GM12878 (cell line): Measurements from ENCODE around the gene SCYL3. TPM values are rescaled to one million over a fixed set of nuclear protein-coding genes. Genes with fewer than 3 reads are reported as not detected.

Experiments used
- ATAC-seq: fragments of 200-7000 bp; cut with Tn5 transposase; 3 replicates; pipeline ENCODE4 v1.9.1; 2020; ENCODE audit warnings: mild to moderate bottlenecking, moderate library complexity
- BruUV-seq: library from RNA; stranded (reverse); fragments of 400-500 nt; replicated peaks from 2 replicates; lab custom pipeline; 2021; lab: Mats Ljungman, UMichigan
- CTCF ChIA-PET: fragments of 300-600 bp; sonication (Branson Sonifier 250); formaldehyde crosslinking; extraction: SDS; loops from one replicate; lab custom pipeline; 2021; ENCODE audit warnings: inconsistent platforms; lab: Yijun Ruan, JAX
- POLR2A ChIA-PET: fragments of 350-600 bp; formaldehyde crosslinking; extraction: SDS; loops from one replicate; lab custom pipeline; 2021; ENCODE audit warnings: inconsistent platforms; lab: Charles Lee
- RAD21 ChIA-PET: fragments of 300-600 bp; sonication (Branson Sonifier 250); formaldehyde crosslinking; loops from one replicate; lab custom pipeline; 2023; ENCODE audit warnings: antibody characterized with exemption; ENCODE audit not compliant: unreplicated experiment; lab: Charles Lee
- SMC1A ChIA-PET: fragments of 300-600 bp; sonication (Branson Sonifier 250); formaldehyde crosslinking; loops from one replicate; lab custom pipeline; 2023; ENCODE audit not compliant: unreplicated experiment, uncharacterized antibody; lab: Charles Lee
- DNase-seq: peaks from one replicate; pipeline ENCODE4 v3.0.0-alpha.2; 2011; ENCODE audit warnings: low read depth, low spot score
- FAIRE-seq: peaks from 3 replicates; lab custom pipeline; 2011; peaks lifted over from hg19 to GRCh38; lab: Jason Lieb, UNC
- H2AFZ ChIP-seq: 2 replicates; pipeline ENCODE4 v1.6.0; 2011; ENCODE audit warnings: low read depth, low read length, control low read depth; ENCODE audit not compliant: control insufficient read depth
- H3K27ac ChIP-seq: 2 replicates; pipeline ENCODE4 v1.5.1; 2011; ENCODE audit warnings: control low read depth; ENCODE audit not compliant: control insufficient read depth, insufficient read depth
- H3K27me3 ChIP-seq, 2 experiments: replicated peaks in 1 of 2; 2 replicates each; pipeline versions ENCODE4 v1.6.0 to v1.6.1; 2011; ENCODE audit warnings: low read length in 1 of 2; ENCODE audit not compliant: control insufficient read depth in 2 of 2, insufficient read depth in 2 of 2
- H3K36me3 ChIP-seq, 2 experiments: 2 replicates each; pipeline ENCODE4 v1.5.1; 2011; ENCODE audit warnings: low read length in 1 of 2; ENCODE audit not compliant: control insufficient read depth in 2 of 2, insufficient read depth in 2 of 2
- H3K4me1 ChIP-seq: 2 replicates; pipeline ENCODE4 v1.6.1; 2011; ENCODE audit warnings: mild to moderate bottlenecking, low read length, moderate library complexity, mixed read lengths; ENCODE audit not compliant: control insufficient read depth, insufficient read depth
- H3K4me2 ChIP-seq: 2 replicates; pipeline ENCODE4 v1.6.0; 2011; ENCODE audit warnings: control low read depth; ENCODE audit not compliant: control insufficient read depth, insufficient read depth
- H3K4me3 ChIP-seq: fragments of 200-600 bp; sonication (generic); 2 replicates; pipeline ENCODE4 v1.5.1; 2016
- H3K79me2 ChIP-seq: 2 replicates; pipeline ENCODE4 v1.6.0; 2011; ENCODE audit warnings: low read length; ENCODE audit not compliant: control insufficient read depth, insufficient read depth
- H3K9ac ChIP-seq: 2 replicates; pipeline ENCODE4 v1.8.0; 2011; ENCODE audit warnings: low read length, control low read depth, mixed read lengths; ENCODE audit not compliant: control insufficient read depth, insufficient read depth
- H3K9me3 ChIP-seq: replicated peaks from 3 replicates; pipeline ENCODE4 v1.5.1; 2011; ENCODE audit warnings: mild to moderate bottlenecking, low read length; ENCODE audit not compliant: control insufficient read depth, insufficient read depth
- H4K20me1 ChIP-seq: 2 replicates; pipeline ENCODE4 v1.6.0; 2011; ENCODE audit not compliant: control insufficient read depth, insufficient read depth
- ASH2L ChIP-seq: fragments of 300-600, 200-600 bp; sonication (generic); IDR thresholded peaks from 2 replicates; pipeline ENCODE4 v1.6.1; 2017; ENCODE audit warnings: low read depth, mild to moderate bottlenecking, borderline replicate concordance
- ATF7 ChIP-seq: fragments of 450-650 bp; IDR thresholded peaks from 2 replicates; pipeline ENCODE4 v1.6.1; 2016; ENCODE audit warnings: low read depth, mild to moderate bottlenecking
- BACH1 ChIP-seq: fragments of 450-650 bp; IDR thresholded peaks from 2 replicates; pipeline ENCODE4 v1.6.1; 2017; ENCODE audit warnings: mild to moderate bottlenecking, borderline replicate concordance
- EP300 ChIP-seq, 2 experiments: fragments of 150-350 bp in 1 of 2; IDR thresholded peaks; 2 replicates each; pipeline ENCODE4 v1.6.1; 2011 to 2012; ENCODE audit warnings: low read depth in 2 of 2, low read length in 2 of 2, borderline replicate concordance in 1 of 2, improper control_type of control experiment in 1 of 2, inconsistent platforms in 1 of 2; ENCODE audit not compliant: control insufficient read depth in 1 of 2
- GATAD2B ChIP-seq: fragments of 450-650 bp; conservative IDR thresholded peaks from 2 replicates; pipeline ENCODE4 v1.6.1; 2017; ENCODE audit warnings: low read depth, mild to moderate bottlenecking, moderate library complexity
- KLF5 ChIP-seq: fragments of 450-650 bp; IDR thresholded peaks from 2 replicates; pipeline ENCODE4 v1.6.1; 2014; ENCODE audit warnings: mild to moderate bottlenecking; ENCODE audit not compliant: partially characterized antibody
- LARP7 ChIP-seq: fragments of 450-650 bp; IDR thresholded peaks from 2 replicates; pipeline ENCODE4 v1.6.1; 2017; ENCODE audit warnings: mild to moderate bottlenecking
- MXI1 ChIP-seq: fragments of 150-350 bp; IDR thresholded peaks from 2 replicates; pipeline ENCODE4 v1.6.1; 2011; ENCODE audit warnings: low read depth, mild to moderate bottlenecking, inconsistent platforms, low read length, improper control_type of control experiment
- NR2F1 ChIP-seq: fragments of 450-650 bp; conservative IDR thresholded peaks from 2 replicates; pipeline ENCODE4 v1.6.1; 2017; ENCODE audit warnings: mild to moderate bottlenecking
- RUNX3 ChIP-seq: IDR thresholded peaks from 2 replicates; pipeline ENCODE4 v1.6.1; 2012; ENCODE audit warnings: low read length, inconsistent platforms
- TAF1 ChIP-seq: IDR thresholded peaks from 2 replicates; pipeline ENCODE4 v1.6.1; 2011; ENCODE audit warnings: mild to moderate bottlenecking, low read depth, low read length, borderline replicate concordance
- WGBS: methylation state at CpG from one replicate; pipeline ENCODE4 v1.1.6; 2016; ENCODE audit warnings: low lambda C conversion rate; ENCODE audit not compliant: insufficient replicate concordance, insufficient coverage; ENCODE audit errors: missing lambda C conversion rate; 5-methylcytosine and 5-hydroxymethylcytosine counted together
- in situ Hi-C: fragments of 300-500 bp; cut with MboI; formaldehyde crosslinking; loops from 9 replicates; pipeline ENCODE4 v1.14.3; 2018; ENCODE audit warnings: mixed read lengths
- intact Hi-C: fragments of 100-400 bp; cut with micrococcal nuclease; formaldehyde crosslinking; loops from one replicate; pipeline ENCODE4 v1.14.2; 2022; ENCODE audit not compliant: unreplicated experiment
- polyA plus RNA-seq, 11 experiments: library from polyadenylated mRNA; depleted of rRNA in 4 of 11; unstranded in 6 of 11; stranded (reverse) in 5 of 11; fragments of >200 nt; fragmentation: Nextera tagmentation in 4 of 11; fragmentation: Illumina TruSeq in 1 of 11; extraction: Ambion mirVana in 4 of 11; extraction: Trizol in 1 of 11; gene quantifications; 1 replicate in 1 of 11; 2 replicates in 10 of 11; pipeline versions ENCODE4 v1.2.1 to v1.2.3, GENCODE V29; 2011 to 2016; ENCODE audit warnings: inconsistent platforms in 2 of 11, missing spikeins in 2 of 11, low read depth in 1 of 11
- total RNA-seq, 4 experiments: library from RNA; depleted of rRNA in 3 of 4; stranded (reverse); fragments of >200 nt in 3 of 4; fragmentation: Illumina TruSeq in 1 of 4; extraction: Trizol in 1 of 4; gene quantifications; 2 replicates each; pipeline versions ENCODE4 v1.2.1 to v1.2.3, GENCODE V29; 2013 to 2021
- TF ChIP-seq, protein P1 (sequence below): fragments of 450-650 bp; conservative IDR thresholded peaks from 2 replicates; pipeline ENCODE4 v1.6.1; 2017; ENCODE audit warnings: mild to moderate bottlenecking, moderate library complexity

The SCYL3 gene
- total and polyA plus RNA-seq, 10 of the 15 experiments (the other 5 are each of a cell fraction or from before 2014, with no cell fraction given), result 4.3 to 14.3 (median 10.3) TPM

DNA sequence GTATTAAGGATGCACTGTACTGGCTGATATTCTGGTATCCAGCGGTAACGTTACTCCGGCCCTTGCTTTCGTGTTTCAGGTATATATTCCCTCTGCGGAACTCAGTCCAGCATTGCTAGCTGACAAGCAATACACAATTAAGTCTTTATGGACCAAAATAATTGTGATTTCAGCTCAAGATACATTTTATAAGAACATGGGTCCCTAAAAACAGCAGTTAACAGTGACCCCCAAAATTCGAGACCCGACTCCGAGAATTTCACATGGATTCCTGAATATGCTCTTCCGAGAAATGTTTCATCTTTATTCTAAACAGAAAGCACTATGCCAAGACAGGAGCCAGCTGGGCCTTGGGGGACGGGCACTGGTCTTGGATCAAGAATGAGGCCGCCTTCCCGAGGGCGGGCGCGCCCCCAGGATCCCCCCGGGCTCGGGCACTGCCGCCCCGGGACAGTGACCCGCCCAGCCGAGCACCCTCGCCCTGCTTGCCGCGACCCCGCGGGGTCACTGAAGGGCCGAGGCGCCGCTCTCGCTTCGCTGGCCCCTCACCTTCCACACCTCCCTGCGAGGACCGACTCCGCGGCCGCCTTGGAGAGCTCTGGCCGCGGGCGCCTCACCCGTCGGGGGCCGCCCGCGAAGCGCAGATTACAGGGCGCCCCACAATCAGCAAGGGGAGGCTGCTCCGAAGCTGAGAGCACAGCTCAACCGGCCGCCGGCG, 610 bp downstream of the SCYL3 start:
- ChIA-PET CTCF (interaction anchor here (0.5 to 3.4 kb wide), 8 partner anchors 11 to 181 kb away, joined by 3 to 19 read pairs (median 4); partner anchors contain the start of gene KIFAP3), POLR2A (interaction anchor here (0.6 to 8.1 kb wide), 14 partner anchors 9 to 819 kb away, joined by 3 to 131 read pairs (median 5); partner anchors contain the start of gene METTL18), RAD21 (interaction anchor here (0.6 to 5.9 kb wide), 18 partner anchors 12 to 210 kb away, joined by 3 to 104 read pairs (median 5); partner anchors contain the start of gene KIFAP3), SMC1A (interaction anchor here (1.1 to 9.8 kb wide), 10 partner anchors 9 to 178 kb away, joined by 3 to 165 read pairs (median 13); no protein-coding TSS in a partner anchor)
- ATAC-seq (no peak; the same call in 2 of the 3 replicates), DNase-seq (no peak), FAIRE-seq (no peak)
- in situ Hi-C loops, result no loop called here
- Histone ChIP-seq H3K4me3 (peak overlapping the region; percentile 93), H3K79me2 (peaks cover 50% of the 10 kb centered on the region), H3K9ac (peak overlapping the region; percentile 91), H3K27ac (peak overlapping the region; percentile 99), H3K27me3 (no peaks in the 10 kb centered on the region), H3K4me2 (peak overlapping the region; percentile 75), H2AFZ (peak overlapping the region; percentile 37), H3K4me1 (peaks cover 23% of the 10 kb centered on the region), H4K20me1 (no peaks in the 10 kb centered on the region), H3K36me3 (no peaks in the 10 kb centered on the region; a peak in 1 of 4 replicates), H3K9me3 (no peaks in the 10 kb centered on the region)
- intact Hi-C loops, result loop anchor here (1.0 to 10.0 kb wide), 5 partner anchors 22 to 639 kb away; partner anchors contain the start of genes GORAB and KIFAP3
- no TSS peak for BruUV-seq
- TF ChIP-seq TAF1, result 0 out of 2 replicates have a peak, but pooled peaks have one; percentile 46
- TF ChIP-seq KLF5, result no peak
- TF ChIP-seq NR2F1, result peak; percentile 75
- TF ChIP-seq RUNX3, result no peak
- TF ChIP-seq MXI1, result peak; percentile 35; the same call in 1 of the 2 replicates
- peak; percentile 41 for TF ChIP-seq BACH1
- TF ChIP-seq GATAD2B, result peak; percentile 38; the same call in 1 of the 2 replicates
- TF ChIP-seq, protein P1, sequence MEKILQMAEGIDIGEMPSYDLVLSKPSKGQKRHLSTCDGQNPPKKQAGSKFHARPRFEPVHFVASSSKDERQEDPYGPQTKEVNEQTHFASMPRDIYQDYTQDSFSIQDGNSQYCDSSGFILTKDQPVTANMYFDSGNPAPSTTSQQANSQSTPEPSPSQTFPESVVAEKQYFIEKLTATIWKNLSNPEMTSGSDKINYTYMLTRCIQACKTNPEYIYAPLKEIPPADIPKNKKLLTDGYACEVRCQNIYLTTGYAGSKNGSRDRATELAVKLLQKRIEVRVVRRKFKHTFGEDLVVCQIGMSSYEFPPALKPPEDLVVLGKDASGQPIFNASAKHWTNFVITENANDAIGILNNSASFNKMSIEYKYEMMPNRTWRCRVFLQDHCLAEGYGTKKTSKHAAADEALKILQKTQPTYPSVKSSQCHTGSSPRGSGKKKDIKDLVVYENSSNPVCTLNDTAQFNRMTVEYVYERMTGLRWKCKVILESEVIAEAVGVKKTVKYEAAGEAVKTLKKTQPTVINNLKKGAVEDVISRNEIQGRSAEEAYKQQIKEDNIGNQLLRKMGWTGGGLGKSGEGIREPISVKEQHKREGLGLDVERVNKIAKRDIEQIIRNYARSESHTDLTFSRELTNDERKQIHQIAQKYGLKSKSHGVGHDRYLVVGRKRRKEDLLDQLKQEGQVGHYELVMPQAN, result peak; percentile 58; the same call in 1 of the 2 replicates
- 0 out of 4 replicates have a peak, but pooled peaks of 1 of the 2 experiments have one; percentile 5 for TF ChIP-seq EP300 (IDR thresholded peaks at IDR 0.05; ENCODE audit: borderline replicate concordance in 1 of 2, control insufficient read depth in 1 of 2, low read depth in 2 of 2, low read length in 2 of 2)
- TF ChIP-seq LARP7, result 0 out of 2 replicates have a peak, but pooled peaks have one; percentile 49
- no peak for TF ChIP-seq ATF7
- peak; percentile 65; the same call in 1 of the 2 replicates for TF ChIP-seq ASH2L
- WGBS, result 1% methylated on average over 42 of the region's 51 CpGs
